Measurements from ENCODE around the gene LAMP2. TPM values are rescaled to one million over a fixed set of nuclear protein-coding genes. Genes with fewer than 3 reads are reported as not detected.

Gene LAMP2
- total and polyA plus RNA-seq, 9 of the 15 experiments (the other 6 are each of a cell fraction or from before 2014, with no cell fraction given): 22.3 to 77.7 (median 48.6) TPM

- TF ChIP-seq NKRF (IDR thresholded peaks at IDR 0.05; ENCODE audit: borderline replicate concordance) (no peak), COPS2 (conservative IDR thresholded peaks at IDR 0.05) (no peak), RFX7 (CRISPR knock-in tag; IDR thresholded peaks at IDR 0.05) (no peak), ZNF780A (CRISPR knock-in tag; IDR thresholded peaks at IDR 0.05) (no peak), ETV5 (CRISPR knock-in tag; IDR thresholded peaks at IDR 0.05; ENCODE audit: low read depth) (no peak), STAT6 (CRISPR knock-in tag; IDR thresholded peaks at IDR 0.05) (no peak), TAF15 (IDR thresholded peaks at IDR 0.05; ENCODE audit: low read depth, low read length) (no peak), PRPF4 (IDR thresholded peaks at IDR 0.05; ENCODE audit: insufficient read depth, low read depth, low read length, poor library complexity, severe bottlenecking) (no peak), TEAD4 (IDR thresholded peaks at IDR 0.05; ENCODE audit: low read length) (no peak), TEAD4 (CRISPR knock-in tag; IDR thresholded peaks at IDR 0.05; ENCODE audit: borderline replicate concordance) (no peak), TSC22D4 (tag; IDR thresholded peaks at IDR 0.05) (no peak), CXXC5 (CRISPR knock-in tag; IDR thresholded peaks at IDR 0.05) (no peak)
Observed at GRCh38 chrX:120512627-120513026, 43.5 kb upstream of the LAMP2 start (continued).

All from K562 (cell line).